Measurements from ENCODE around the gene PPFIA3.
"Not testable (repeated sequence)": the region's sequence is repeated elsewhere in the genome, so short reads cannot be mapped to it uniquely, and the experiment has no call there.

The PPFIA3 gene

DNA sequence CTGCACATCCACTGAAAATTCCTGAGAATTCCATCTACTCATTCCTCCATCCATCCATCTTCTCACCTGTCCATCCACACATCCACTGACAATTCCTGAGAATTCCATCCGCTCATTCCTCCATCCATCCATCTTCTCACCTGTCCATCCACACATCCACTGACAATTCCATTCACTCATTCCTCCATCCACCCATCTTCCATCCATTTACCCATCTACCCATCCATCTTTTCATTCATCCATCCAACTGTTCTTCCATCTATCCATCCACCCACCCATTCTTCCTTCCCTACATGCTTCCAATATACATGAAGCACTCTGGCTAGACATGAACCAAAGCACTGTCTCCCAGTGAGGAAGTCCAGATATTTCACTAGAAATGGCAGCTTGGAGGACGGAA, 53.9 kb downstream of the PPFIA3 start:
- DNase-seq, result no peak

GRCh38 chr19:49180659-49181058, 61.3 kb downstream of the PPFIA3 start:
- DNase-seq, result no peak

DNA sequence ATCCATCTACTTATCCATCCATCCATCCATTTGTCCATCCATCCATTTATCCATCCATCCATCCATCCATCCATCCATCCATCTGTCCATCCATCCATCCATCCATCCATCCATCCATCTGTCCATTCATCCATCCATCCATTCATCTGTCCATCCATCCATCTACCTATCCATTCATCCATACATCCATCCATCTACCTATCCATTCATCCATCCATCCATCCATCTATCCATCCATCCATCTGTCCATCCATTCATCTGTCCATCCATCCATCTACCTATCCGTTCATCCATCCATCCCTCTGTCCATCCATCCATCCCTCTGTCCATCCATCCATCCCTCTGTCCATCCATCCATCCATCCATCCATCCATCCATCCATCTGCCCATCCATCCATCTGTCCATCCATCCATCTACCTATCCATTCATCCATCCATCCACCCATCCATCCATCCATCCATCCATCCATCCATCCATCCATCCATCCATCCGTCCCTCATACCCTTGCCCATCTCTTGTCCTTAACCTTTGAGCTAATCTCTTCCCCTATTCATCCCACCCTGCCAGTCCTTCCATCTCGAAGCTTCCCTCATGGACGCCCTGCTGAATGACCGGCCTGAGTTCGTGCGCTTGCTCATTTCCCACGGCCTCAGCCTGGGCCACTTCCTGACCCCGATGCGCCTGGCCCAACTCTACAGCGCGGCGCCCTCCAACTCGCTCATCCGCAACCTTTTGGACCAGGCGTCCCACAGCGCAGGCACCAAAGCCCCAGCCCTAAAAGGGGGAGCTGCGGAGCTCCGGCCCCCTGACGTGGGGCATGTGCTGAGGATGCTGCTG, 62.9 kb downstream of the PPFIA3 start:
- not testable (repeated sequence) for DNase-seq

DNA sequence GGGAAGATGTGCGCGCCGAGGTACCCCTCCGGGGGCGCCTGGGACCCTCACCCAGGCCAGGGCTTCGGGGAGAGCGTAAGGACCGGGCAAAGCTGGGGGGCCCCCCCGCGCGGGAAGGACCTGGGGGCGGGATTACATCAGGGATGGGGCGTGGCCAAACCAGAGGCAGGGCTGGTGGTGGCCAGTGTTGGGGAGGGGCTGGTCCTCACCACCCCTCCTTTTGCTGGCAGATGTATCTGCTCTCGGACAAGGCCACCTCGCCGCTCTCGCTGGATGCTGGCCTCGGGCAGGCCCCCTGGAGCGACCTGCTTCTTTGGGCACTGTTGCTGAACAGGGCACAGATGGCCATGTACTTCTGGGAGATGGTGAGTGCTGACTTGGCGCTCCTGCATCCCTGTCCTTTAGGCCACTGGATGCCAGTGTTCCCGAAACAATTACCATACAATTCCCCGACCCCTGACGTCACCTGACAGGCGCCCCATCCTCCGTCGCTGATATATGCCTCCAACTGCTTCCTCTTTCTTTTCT, 63.6 kb downstream of the PPFIA3 start:
- DNase-seq, result no peak

DNA sequence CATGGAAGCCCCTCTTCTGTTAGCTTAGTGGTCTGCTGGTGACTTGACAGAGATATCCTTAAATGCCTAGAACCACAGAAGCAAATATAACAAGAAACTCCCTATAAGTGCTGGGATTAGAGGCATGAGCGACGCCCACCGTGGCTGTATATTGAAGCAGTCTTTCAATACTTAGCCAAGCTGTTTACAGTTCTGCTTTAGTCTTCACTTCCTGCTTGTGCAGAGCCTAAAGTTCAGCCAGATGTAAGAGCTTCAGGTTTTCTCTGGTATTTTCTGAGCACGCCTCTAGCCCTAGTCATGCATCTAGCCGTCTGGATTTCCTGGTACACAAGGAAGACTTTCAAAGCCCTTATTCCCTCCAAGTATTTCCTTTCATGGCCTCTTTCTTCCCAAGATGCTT, 66.8 kb downstream of the PPFIA3 start:
- no peak for DNase-seq

- no peak for DNase-seq
Observed at GRCh38 chr19:49188626-49189200, 69.4 kb downstream of the PPFIA3 start.

DNA sequence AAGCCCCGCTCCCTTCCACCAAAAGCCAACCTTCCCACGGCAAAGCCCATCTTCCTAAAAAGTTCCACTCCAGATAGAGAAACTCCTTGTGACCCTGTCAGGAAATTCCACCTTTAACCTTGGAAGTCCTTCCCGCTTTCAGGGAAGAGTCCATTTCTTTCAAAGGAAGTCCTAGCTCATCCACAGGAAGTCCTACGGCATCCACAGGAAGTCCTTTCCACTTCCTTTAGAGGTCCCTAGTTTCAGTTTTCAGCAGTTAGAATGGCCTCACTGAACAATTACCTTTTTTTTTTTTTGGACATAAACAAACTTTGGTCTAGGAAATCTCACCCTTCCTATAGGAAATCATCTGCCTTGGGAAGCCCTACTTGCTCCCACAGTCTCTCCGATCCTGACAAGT, 69.9 kb downstream of the PPFIA3 start:
- no peak for DNase-seq

GRCh38 chr19:49190781-49191180, 71.4 kb downstream of the PPFIA3 start:
- no peak for DNase-seq

GRCh38 chr19:49193822-49194394, 74.6 kb downstream of the PPFIA3 start:
- DNase-seq, result no peak

DNA sequence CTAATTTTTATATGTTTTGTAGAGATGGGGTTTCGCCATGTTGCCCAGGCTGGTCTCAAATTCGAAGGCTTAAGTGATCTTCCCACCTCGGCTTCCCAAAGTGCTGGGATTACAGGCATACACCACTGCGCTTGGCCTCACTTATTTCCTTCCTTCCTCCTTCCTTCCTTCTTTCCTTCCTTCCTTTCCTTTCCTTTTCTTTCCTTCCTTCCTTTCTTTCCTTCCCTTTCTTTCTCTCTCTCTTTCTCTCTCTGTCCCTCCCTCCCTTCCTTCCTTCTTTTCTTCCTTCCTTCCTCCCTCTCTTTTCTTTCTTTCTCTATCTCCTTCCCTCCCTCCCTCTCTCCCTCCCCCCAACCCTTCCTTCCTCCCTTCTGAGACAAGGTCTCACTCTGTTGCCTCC, 75.1 kb downstream of the PPFIA3 start:
- DNase-seq, result no peak

GRCh38 chr19:49196527-49197240, 77.3 kb downstream of the PPFIA3 start:
- DNase-seq, result peak in 11 of 51 donors; percentile 1 to 22 (median 5)

DNA sequence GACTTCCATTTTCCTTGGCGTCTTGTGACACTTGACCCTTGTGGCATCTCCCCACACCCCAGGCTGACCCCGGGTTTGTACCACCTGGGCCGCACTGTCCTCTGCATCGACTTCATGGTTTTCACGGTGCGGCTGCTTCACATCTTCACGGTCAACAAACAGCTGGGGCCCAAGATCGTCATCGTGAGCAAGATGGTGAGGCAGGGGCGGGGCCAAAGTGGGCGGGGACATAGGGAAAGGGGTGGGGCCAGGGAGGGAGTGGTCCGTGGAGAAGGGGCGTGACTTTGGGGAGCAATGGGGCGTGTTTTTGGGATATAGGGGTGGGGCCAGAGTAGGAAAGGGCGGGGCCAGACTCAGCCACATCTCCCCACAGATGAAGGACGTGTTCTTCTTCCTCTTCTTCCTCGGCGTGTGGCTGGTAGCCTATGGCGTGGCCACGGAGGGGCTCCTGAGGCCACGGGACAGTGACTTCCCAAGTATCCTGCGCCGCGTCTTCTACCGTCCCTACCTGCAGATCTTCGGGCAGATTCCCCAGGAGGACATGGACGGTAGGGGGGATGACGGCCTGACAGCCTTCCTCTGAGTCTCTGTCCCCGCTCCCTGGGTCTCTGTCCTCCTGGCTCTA, 81.0 kb downstream of the PPFIA3 start:
- no peak for DNase-seq
